Stomach (tissue), 9 donors: ENCODE results near the gene PRDM2. TPM values are rescaled to one million over a fixed set of nuclear protein-coding genes. Genes with fewer than 3 reads are reported as not detected.

Source experiments
- DNase-seq, 2 donors: peaks; one replicate each; pipeline versions ENCODE4 v3.0.0 to v3.0.0-alpha.2; 2013 to 2019
- H3K27ac ChIP-seq, 5 donors: fragments of 200-600 bp in 4 of 5; sonication (generic) in 4 of 5; one replicate each; pipeline ENCODE4 v1.5.1; 2013 to 2019; ENCODE audit warnings: mild to moderate bottlenecking in 1 of 5, moderate library complexity in 1 of 5
- H3K27me3 ChIP-seq, 3 donors: fragments of 200-600 bp; sonication (generic); one replicate each; pipeline ENCODE4 v1.5.1; 2017 to 2019; ENCODE audit warnings: mixed run types in 1 of 3
- H3K36me3 ChIP-seq, 4 donors: fragments of 200-600 bp; sonication (generic); 1 replicate in 3 of 4; 2 replicates in 1 of 4; pipeline ENCODE4 v1.5.1; 2016 to 2019
- H3K4me1 ChIP-seq, 4 donors: fragments of 200-600 bp; sonication (generic); one replicate each; pipeline ENCODE4 v1.5.1; 2016 to 2019
- H3K4me3 ChIP-seq, 4 donors: fragments of 200-600 bp; sonication (generic) in 3 of 4; one replicate each; pipeline ENCODE4 v1.5.1; 2016 to 2019; ENCODE audit warnings: mild to moderate bottlenecking in 1 of 4
- H3K9me3 ChIP-seq, 4 donors: fragments of 200-600 bp; sonication (generic); one replicate each; pipeline ENCODE4 v1.5.1; 2016 to 2019
- EP300 ChIP-seq: sonication (generic); formaldehyde crosslinking; IDR thresholded peaks from one replicate; pipeline ENCODE4 v1.6.1; 2017; ENCODE audit warnings: antibody characterized with exemption
- POLR2A ChIP-seq, 4 donors: fragments of 450-650 bp; IDR thresholded peaks; one replicate each; pipeline ENCODE4 v1.6.1; 2016; ENCODE audit warnings: antibody characterized with exemption in 4 of 4, control low read depth in 2 of 4, mild to moderate bottlenecking in 1 of 4, moderate library complexity in 1 of 4
- POLR2AphosphoS5 ChIP-seq, 3 donors: sonication (generic); formaldehyde crosslinking; IDR thresholded peaks; one replicate each; pipeline ENCODE4 v1.6.1; 2016; ENCODE audit warnings: antibody characterized with exemption in 3 of 3
- WGBS, 5 donors: extraction: QIAGEN DNeasy Blood & Tissue Kit in 3 of 5; methylation state at CpG; one replicate each; pipeline versions ENCODE4 v1.1.5 to v1.1.7; 2013 to 2018; 5-methylcytosine and 5-hydroxymethylcytosine counted together
- intact Hi-C: fragments of 100-400 bp; cut with DNase I; formaldehyde crosslinking; loops from one replicate; pipeline ENCODE4 v1.15.1; 2023; ENCODE audit warnings: low total_unique reads
- polyA plus RNA-seq, 3 donors: library from polyadenylated mRNA; stranded (reverse); fragments of 200-250 nt; gene quantifications; one replicate each; pipeline ENCODE4 v1.2.3, GENCODE V29; 2013
- total RNA-seq, 5 donors: library from RNA; depleted of rRNA; stranded (reverse); fragments of >200 nt; gene quantifications; one replicate each; pipeline versions ENCODE4 v1.1.0 to v1.2.3, GENCODE V29; 2014 to 2016
- TF ChIP-seq, protein P1 (sequence below), 7 experiments: fragments of 450-650 bp in 4 of 7; fragments of 200-600 bp in 3 of 7; sonication (generic) in 3 of 7; IDR thresholded peaks; one replicate each; pipeline ENCODE4 v1.5.1; 2016 to 2019; ENCODE audit warnings: antibody characterized with exemption in 7 of 7, control low read depth in 2 of 7, mild to moderate bottlenecking in 1 of 7
- donor health status: healthy with polysubstance abuse.
- donor health status: Bipolar disorder and iron deficiency.
- donor health status: healthy.

PRDM2 gene
- total and polyA plus RNA-seq, 8 donors = 10.1 to 77.7 (median 24.8) TPM

DNA sequence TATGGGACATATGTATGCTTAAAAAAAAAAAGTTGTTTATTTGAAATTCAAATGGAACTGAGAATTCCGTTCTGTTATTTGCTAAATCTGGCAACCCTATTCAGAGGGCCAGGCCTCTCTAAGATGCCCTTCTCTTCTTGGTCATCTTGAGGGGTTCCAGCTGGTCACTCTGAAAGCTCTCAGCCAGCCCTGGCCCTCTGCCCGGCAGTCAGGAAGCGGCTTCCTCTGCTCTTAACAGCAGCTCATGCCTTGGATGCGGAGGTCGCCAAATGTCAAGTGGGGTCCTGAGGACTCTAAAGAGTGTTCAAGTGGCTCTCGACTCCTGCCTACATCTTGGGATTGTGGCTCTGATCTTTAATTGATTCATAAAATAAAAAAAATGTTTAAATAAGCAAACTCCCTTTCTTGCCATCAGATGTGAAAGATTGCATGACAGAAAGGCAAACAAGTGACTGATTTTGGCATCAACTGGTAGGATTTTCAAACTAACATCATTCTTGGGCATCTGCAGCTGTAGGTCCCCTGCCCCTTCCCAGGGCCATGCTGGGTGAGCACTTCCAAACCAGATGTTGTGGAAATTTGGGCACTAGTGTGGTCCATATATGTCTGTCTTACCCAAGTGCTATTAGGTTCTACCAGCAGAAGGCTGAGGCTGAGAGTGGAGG, 130.8 kb downstream of the PRDM2 start:
- intact Hi-C loops = no loop called here
- peaks cover 0 to 22% (median 9%) of the 10 kb centered on the region in 4 donors for H3K4me1 ChIP-seq
- no peaks in the 10 kb centered on the region for H3K9me3 ChIP-seq
- DNase-seq = peak in 1 of 2 donors; percentile 62
- TF ChIP-seq EP300 (no peak), POLR2A (IDR thresholded peaks at IDR 0.05) (no peak), POLR2AphosphoS5 (IDR thresholded peaks at IDR 0.05) (no peak)
- TF ChIP-seq, protein P1, sequence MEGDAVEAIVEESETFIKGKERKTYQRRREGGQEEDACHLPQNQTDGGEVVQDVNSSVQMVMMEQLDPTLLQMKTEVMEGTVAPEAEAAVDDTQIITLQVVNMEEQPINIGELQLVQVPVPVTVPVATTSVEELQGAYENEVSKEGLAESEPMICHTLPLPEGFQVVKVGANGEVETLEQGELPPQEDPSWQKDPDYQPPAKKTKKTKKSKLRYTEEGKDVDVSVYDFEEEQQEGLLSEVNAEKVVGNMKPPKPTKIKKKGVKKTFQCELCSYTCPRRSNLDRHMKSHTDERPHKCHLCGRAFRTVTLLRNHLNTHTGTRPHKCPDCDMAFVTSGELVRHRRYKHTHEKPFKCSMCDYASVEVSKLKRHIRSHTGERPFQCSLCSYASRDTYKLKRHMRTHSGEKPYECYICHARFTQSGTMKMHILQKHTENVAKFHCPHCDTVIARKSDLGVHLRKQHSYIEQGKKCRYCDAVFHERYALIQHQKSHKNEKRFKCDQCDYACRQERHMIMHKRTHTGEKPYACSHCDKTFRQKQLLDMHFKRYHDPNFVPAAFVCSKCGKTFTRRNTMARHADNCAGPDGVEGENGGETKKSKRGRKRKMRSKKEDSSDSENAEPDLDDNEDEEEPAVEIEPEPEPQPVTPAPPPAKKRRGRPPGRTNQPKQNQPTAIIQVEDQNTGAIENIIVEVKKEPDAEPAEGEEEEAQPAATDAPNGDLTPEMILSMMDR (IDR thresholded peaks at IDR 0.05) = no peak
- H3K4me3 ChIP-seq = no peak overlapping the region
- WGBS, 5 donors = 47 to 53% (median 49%) methylated on average over 6 of the region's 6 CpGs
- H3K27ac ChIP-seq = no peak overlapping the region
- H3K36me3 ChIP-seq = no peaks in the 10 kb centered on the region
- peaks cover 0 to 3% (median 0%) of the 10 kb centered on the region in 3 donors for H3K27me3 ChIP-seq

DNA sequence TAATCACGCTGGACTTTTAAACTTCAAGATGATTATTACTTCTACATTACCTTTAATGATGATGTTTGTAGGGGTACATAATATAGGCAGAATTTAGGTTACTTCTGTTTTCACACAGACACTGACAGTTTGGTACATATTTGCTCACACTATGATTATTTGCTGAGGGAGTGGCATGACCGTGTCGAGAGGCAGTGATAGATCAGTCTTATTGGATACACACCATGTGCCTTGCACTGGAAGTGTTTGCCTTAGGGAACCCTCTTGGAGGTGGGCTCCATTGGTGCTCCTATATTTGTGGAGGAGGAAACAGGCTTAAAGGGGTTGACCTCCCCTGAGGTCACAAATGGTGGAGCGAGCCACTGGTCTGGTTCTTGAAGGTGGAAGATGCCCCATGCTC, 132.1 kb downstream of the PRDM2 start:
- TF ChIP-seq POLR2AphosphoS5 (IDR thresholded peaks at IDR 0.05) = no peak
- no peak for TF ChIP-seq EP300
- TF ChIP-seq POLR2A (IDR thresholded peaks at IDR 0.05) = no peak
- TF ChIP-seq, protein P1 (IDR thresholded peaks at IDR 0.05) = no peak
- intact Hi-C loops = no loop called here
- WGBS, 5 donors = 53 to 73% (median 56%) methylated on average over 4 of the region's 4 CpGs
- no peak overlapping the region for H3K4me3 ChIP-seq
- H3K27me3 ChIP-seq = peaks cover 0 to 6% (median 0%) of the 10 kb centered on the region in 3 donors
- H3K9me3 ChIP-seq = no peaks in the 10 kb centered on the region
- no peaks in the 10 kb centered on the region for H3K36me3 ChIP-seq
- peaks cover 0 to 22% (median 9%) of the 10 kb centered on the region in 4 donors for H3K4me1 ChIP-seq
- DNase-seq = no peak
- H3K27ac ChIP-seq = no peak overlapping the region

DNA sequence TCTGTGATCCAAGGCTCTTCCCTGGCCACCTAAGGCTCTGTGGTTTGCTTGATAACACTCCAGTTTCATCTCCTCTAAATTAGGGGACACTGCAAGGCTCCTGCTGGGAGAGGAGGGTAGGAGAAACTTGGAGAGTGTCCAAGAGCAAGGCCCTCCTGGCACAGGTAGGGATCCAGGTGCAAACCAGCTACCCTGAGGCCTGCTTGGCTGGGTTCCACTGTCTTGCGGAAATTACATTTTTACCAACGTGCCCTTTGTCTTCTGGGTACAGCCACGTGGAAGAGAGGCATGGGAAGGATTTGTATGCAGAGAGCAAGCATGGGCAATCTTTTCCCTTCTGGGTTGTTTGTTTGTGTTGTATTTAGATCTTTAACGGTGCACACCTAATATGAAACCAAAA, 132.5 kb downstream of the PRDM2 start:
- DNase-seq = no peak
- TF ChIP-seq, protein P1 (IDR thresholded peaks at IDR 0.05) = no peak
- TF ChIP-seq POLR2AphosphoS5 (IDR thresholded peaks at IDR 0.05) = no peak
- TF ChIP-seq POLR2A (IDR thresholded peaks at IDR 0.05) = no peak
- H3K9me3 ChIP-seq = no peaks in the 10 kb centered on the region
- WGBS, 5 donors = 29 to 61% (median 35%) methylated on average over 4 of the region's 4 CpGs
- intact Hi-C loops = no loop called here
- H3K27me3 ChIP-seq = peaks cover 0 to 6% (median 0%) of the 10 kb centered on the region in 3 donors
- no peaks in the 10 kb centered on the region for H3K36me3 ChIP-seq
- no peak overlapping the region for H3K27ac ChIP-seq
- no peak overlapping the region for H3K4me3 ChIP-seq
- peaks cover 0 to 22% (median 9%) of the 10 kb centered on the region in 4 donors for H3K4me1 ChIP-seq

DNA sequence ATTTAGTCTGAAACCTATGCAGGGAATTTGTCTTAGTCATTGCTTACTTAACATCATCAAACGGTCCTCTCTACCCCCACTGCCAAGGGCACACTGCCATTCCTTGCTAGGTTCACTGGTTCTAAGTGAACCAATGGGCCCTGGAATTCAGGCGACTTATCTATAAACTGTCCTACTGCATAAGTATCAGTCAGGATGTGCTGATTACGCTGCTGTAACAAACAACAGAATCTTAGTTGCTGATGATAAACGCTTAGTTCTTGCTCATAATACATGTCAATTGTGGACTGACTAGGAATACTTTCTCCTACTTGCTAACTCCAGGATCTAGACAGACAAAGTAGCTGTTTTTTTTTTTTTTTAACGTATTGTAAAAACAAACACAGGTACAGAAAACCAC, 136.1 kb downstream of the PRDM2 start:
- 66 to 89% (median 80%) methylated on average over 5 of the region's 5 CpGs for WGBS, 5 donors
- peaks cover 0 to 1% (median 0%) of the 10 kb centered on the region in 4 donors for H3K4me1 ChIP-seq
- H3K27me3 ChIP-seq = peaks cover 0 to 6% (median 0%) of the 10 kb centered on the region in 3 donors
- no peak overlapping the region for H3K4me3 ChIP-seq
- no peak for DNase-seq
- H3K9me3 ChIP-seq = no peaks in the 10 kb centered on the region
- TF ChIP-seq POLR2AphosphoS5 (IDR thresholded peaks at IDR 0.05) (no peak), EP300 (no peak), POLR2A (IDR thresholded peaks at IDR 0.05) (no peak)
- TF ChIP-seq, protein P1 (IDR thresholded peaks at IDR 0.05) = no peak
- intact Hi-C loops = no loop called here
- no peaks in the 10 kb centered on the region for H3K36me3 ChIP-seq
- H3K27ac ChIP-seq = no peak overlapping the region
